T1000 (cell line): Measurements from ENCODE around the gene TRAF1.

Experiments
- DNase-seq: peaks from one replicate; lab custom pipeline; 2025; ENCODE audit warnings: mixed read lengths; lab: John Stamatoyannopoulos, UW

Gene TRAF1

DNA sequence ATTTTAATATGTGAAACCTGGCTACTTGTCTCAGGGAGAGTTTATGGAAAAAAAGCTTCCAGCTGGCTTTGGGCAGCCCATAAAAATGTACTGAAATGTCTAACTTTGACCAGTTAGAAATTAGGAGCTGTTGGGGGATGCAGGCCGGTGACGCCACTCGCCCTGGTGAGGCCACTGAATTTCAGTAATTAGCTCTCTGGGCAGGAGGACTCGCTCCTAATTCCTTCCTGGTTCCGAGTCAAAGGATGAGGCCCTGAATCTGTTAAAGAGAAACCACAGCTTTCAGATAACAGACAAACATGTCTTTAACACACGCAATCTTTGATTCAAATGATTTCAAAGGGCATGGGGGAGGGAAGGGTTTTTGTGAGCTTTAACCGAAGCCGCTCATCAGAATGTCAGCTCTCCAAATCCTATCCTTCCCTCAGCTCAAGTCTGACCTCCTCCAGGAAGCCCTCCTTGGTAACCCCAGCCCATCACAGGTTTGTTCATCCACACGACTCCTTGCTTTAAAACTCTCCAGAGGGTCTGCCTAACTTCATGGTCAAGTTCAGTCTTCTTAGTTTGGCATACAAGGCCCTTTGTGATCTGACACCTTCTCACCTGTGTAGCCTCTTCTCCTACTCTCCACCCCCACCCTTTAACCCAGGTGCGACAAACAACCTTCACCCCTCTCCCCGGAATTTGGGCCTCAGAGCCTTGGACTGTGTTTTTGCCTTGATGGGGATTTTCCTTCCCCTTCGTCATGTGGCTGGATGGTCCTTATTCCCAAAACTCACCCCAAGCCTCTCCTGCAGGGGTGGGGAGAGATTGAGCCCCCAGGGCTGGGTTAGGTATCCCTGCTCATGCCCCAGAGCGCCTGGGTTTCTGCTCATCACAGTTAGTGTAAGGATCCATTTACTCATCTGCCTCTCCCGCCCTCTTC is 36.0 kb downstream of the TRAF1 start:
- DNase-seq: no peak

DNA sequence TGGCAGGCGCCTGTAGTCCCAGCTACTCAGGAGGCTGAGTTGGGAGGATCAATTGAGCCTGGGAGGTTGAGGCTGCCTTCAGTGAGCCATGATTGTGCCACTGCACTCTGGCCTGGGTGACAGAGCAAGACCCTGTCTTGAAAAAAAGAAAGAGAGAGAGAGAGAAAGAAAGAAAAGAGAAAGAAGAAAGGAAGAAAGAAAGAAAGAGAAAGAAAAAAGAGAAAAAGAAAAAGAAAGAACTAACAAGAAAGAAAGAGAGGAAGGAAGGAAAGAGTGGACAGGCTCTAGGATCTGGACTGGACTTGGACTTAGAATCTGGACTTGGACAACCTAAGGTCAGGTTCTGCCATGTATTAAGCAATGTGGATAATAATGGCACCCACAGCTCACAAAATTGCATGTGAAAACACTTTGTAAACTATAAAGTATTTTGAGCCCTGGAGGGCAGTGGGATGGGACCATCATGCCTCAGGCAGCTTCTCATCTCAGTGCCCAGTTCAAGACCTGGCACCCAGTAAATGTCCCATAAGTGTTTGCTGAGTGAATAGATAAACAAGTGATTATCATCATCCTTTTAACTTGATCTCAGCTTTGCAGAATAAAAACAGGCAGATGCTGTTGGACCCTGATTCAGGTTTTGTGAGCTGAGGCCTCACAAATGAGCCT is 36.9 kb downstream of the TRAF1 start:
- DNase-seq: no peak

DNA sequence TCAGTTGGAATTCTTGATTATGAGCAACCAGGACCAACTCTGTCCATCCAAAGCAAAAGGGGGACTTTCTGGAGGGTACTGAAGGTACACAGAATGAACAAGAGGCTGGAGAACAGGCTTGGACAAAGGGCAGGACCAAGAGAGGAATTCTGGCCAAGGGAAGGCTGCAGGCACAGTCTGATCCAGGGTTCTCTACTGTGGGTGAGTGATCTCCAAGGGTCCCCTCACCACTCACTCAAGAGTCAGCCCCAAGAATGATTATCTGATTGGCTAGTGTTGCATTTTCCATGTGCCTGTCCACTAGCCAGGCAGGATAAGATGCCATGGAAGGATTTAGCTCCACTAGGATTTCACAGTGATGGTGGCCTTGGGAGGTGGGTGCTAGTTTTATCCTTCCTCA is 38.0 kb downstream of the TRAF1 start:
- no peak for DNase-seq

DNA sequence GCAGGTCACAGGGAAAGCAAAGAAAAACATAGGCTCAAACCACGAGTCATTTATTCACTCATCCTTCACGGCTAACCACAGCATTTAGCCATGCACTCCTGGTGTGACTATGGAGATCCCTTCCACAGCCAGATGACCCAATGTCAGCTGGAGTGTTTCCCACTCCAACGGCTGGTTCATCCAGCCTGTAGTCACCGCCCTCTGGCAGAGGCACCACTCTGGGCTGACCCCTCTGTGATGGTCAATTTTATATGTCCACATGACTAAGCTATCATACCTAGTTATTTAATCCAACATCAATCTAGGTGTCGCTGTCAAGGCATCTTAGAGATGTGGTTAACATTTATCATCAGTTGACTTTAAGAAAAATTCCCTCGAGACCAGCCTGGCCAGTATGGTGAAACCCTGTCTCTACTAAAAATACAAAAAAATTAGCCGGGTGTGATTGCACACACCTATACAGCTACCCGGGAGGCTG is 40.1 kb downstream of the TRAF1 start:
- DNase-seq: peak; percentile 54

DNA sequence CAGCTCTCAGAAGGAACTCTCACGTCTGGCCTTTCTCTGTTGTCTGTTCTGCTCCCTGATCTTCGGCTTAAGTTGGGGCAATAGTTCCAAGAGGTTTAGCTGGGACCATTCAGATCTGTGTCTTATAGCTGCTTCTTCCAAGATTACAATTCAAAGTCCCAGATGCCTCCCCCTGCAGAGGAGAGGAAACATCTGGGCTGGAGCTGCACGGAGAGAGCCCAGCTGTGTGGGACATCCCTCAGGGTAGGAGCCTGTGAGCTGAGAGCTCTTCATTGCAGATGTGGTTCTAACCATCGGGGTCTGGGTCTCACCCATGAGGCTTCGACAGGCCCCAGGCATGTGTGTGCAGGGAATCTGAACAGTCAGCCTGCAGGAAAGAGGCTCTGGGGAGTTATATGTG is 40.6 kb downstream of the TRAF1 start:
- DNase-seq: no peak

DNA sequence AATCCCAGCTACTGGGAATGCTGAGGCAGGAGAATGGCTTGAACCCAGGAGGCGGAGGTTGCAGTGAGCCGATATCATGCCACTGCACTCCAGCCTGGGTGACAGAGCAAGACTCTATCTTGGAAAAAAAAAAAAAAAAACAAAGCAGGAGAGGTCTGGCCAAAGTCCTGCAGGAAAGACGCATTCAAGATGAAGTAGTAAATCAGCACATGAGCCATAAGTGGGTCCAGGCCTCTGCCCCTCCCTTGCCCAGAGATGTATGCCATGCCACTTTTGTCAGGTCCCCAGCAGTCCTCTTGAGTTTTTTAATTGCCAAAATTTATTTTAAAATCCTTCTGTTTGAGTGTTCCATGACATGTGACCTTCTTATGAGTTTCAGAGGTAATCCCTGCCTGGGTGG is 41.1 kb downstream of the TRAF1 start:
- no peak for DNase-seq

DNA sequence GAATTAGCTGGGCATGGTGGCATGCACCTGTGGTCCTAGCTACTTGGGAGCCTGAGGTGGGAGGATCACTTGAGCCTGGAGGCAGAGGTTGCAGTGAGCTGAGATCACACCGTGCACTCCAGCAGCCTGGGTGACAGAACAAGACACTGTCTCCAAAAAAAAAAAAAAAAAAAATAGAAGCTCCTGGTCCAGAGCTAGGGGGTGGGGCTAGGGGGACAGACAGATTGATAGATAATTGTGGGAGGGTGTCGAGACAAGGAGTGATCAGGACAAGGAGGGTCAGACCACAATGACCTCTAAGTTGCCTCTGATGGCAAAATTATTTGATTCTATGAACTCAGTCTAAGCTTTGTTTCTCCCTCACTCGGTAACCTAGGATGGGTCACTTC is 43.0 kb downstream of the TRAF1 start:
- no peak for DNase-seq

DNA sequence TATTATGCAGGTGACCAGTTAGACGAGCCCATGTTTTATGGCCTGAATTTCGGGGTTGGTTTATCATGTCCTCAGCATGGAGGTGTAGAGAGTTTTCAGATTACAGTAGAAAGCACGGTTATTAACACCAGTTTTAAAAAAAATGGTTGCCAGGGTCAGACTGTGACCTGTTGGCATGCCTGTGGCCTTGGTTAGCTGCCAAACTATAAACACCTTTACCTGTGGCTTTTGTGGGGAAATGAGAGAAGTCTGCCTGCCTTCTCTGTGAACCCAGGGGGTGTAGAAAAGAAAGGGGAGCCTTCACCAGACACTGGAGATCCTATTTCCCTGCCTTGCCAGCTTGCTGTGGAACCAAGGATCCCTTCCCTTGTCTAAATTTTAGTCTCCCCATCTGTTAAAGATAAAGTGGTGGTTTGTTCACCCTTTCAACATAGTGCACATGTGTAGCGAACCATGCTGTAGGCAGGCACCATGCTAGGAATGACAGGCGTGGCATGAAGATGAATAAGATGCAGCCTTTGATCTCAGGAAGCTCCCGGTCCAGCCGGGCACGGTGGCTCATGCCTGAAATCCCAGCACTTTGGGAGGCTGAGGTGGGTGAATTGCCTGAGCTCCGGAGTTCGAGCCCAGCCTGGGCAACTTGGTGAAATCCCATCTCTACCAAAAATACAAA is 43.5 kb downstream of the TRAF1 start:
- no peak for DNase-seq

DNA sequence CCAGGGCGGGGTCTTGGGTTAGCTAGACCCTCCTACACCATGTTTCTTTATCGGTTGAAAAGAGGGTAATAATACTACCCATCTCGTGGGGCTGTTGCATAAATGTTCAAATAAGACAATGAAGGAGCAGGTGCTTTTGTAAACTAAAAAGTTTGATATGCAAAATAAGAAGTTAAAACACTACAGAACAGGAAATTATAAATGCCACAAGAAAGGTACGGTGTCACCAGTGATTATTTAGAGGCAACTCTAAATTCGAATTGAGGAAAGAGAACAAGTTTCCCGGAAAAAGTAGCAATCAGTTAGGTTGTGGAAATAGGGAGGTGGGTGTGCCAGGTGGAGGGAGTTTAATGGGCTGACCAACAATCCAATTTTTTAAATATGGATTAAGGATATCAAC is 47.1 kb downstream of the TRAF1 start:
- DNase-seq: no peak

DNA sequence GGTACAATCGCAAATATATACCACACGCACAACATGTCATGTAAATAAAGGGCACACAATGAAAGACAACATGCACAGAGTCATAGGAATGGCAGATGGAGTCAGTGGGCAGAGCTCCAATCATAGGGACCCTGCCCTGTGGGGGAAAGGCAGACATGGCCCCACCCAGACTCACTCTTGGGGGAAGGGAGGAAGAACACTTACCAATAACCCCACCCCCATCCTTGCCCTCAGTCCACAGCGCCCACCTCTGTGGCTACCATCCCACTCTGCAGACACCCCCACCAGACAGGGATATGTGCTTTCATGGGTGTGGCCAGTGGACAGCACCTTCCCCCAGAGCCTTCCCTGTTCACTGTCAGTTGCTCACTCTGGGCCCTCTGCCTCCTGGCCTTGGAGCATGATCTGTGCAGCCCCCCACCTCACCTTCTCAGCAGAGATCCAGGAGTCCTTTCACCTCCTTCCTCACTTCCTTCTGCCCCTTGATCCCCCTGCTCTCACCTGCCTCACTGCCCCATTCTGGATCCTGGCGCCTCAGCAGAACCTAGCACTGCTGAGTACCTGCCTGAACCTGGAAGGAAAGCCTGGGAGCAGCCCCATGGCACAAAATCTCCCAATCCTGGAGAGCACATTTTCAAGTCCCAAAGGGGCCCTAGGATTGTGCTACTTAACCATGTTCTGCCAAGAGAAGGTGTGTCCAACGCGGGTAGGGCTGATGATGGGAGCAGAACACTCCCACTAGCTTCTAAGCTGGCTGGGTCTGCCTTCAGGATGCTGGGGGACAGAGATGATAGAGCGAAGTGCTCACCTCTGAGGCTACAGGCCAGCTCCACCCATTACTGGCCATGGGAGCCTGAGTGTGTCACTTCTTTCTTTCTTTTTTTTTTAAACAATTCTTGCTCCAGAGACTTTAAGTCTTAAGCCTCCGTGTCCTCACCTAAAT is 48.1 kb downstream of the TRAF1 start:
- DNase-seq: no peak

DNA sequence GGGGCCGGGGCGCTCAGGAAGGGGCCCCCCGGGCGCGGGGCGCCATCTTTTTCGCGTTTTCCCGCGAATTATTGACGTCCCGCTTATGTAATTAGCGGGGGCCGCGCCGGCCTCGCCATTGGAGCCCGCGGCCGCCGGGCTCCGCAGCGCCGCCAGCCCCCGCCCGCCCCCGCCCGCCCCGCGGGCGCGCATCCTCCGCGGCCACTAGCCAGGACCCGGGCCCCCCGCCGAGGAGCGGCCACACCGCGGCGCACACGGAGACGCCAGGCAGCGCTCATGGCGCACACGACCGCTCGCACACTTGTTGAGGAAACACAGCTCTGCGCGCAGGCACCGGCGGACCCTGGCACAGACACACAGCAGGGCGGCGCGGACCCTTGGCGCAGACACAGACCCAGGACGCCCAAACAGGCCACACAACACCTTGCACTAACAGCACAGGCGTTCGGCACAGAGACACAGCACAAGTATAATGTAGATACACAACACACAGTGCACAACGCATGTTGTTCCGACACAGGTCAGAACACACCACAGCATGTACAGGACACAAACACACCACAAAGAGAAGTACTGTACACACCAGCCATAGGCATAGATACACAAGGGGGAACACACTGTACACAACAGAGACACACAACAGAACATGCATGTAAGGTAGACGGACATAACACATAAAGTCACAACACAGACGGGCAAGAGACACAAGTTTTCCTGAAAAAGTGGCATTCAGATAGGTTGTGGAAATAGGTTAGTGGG is 49.1 kb downstream of the TRAF1 start:
- DNase-seq: peak; percentile 34

DNA sequence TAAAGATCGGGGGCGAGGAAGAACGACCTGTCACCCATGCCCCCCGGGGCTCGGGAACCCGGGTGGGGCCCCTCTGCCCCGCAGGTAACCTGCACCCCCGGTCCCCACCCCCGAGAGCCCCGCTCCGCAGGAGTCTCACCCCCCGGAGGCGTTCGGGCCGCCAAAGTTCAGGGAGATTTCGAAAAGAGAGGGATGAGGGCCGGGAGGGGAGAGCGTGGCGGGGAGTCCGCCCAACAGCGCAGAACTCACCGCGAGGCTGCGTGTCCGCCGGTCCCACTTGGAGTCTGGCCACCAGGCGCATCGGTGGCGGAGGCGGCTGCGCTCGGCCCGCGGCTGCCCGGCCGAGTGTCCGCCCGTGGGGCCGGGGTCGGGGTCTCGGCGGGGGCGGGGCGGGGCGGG is 49.8 kb downstream of the TRAF1 start, which contains the start of gene PHF19:
TSS of gene PHF19 (minus strand) at position 347 of the 399 bp plus-strand sequence. CDS start 2,447 bp downstream, outside the sequence.
- no peak for DNase-seq

DNA sequence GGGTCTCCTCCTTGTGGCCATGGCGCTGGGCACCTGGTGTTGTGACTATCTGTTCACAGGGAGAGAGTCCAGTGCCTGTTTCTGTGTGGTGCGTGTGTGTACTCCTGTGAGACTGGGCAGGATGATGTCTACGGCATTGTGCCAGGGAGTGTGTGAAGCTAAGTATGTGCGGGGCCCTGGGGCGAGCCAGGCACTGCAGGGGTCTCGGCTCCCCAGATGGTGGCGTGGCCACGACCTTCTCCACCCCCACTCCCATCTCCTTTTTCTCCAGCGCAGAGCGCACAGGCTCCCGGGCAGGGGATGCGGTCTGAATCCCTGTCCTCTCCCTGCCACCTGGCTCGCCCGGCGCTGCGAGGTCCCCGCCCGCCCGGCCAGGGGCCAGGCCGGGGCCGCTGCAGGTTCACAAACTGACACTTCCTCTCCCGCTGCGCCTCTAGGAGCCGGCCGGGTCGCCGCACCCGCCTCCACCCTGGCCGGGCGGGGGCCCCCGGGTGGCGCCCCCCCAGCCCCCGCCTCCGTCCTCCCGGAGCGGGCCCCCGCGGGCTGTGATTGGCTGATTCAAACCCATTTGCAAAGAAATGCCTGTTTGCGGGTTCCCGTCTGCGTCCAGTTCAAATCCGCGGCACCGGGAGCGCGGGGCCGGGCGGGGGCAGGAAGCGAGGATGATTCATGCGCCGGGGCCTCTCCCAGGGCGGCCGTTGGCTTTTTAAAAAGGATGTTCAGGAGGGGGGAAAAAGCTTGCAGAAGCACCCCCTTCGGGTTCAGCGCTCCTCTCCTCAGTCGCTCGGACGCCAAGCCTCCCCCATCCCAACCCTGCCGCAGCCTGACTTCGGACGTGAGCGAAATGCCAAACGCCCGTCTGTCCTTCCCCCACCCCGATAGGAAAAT is 50.4 kb downstream of the TRAF1 start:
- DNase-seq: peak; percentile 83

DNA sequence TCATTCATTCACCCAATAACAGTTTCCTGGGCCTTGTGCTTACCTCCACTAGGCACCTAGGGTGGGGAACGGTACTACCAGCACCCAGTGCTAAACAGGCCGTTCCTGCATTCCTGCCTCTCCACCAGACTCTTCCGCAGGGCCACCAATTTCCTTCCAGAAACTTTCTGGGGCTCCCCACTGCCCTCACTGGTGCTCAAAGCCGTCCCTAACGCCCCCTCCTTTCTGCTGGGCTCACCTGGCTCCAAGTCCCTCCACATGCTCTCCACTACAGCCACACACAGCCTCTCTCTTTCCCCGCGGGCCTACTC is 51.0 kb downstream of the TRAF1 start:
- DNase-seq: no peak

DNA sequence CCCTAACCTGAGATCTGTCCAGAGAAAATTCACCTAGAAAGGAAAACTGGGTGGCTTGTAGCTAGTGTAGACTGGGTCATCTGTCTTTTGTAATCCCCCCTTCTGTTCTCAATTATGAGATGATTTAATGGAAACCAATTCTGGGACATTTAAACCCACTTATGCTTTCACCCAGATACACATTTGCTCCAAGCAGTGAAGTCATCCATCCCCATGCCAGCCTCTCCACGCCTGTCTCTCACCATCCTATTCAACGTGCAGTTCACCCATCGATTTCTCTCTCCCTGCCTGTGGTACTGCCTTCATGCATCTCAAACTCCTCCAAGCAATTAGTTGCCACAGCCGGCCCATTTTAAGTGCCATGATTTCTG is 51.4 kb downstream of the TRAF1 start:
- DNase-seq: no peak

DNA sequence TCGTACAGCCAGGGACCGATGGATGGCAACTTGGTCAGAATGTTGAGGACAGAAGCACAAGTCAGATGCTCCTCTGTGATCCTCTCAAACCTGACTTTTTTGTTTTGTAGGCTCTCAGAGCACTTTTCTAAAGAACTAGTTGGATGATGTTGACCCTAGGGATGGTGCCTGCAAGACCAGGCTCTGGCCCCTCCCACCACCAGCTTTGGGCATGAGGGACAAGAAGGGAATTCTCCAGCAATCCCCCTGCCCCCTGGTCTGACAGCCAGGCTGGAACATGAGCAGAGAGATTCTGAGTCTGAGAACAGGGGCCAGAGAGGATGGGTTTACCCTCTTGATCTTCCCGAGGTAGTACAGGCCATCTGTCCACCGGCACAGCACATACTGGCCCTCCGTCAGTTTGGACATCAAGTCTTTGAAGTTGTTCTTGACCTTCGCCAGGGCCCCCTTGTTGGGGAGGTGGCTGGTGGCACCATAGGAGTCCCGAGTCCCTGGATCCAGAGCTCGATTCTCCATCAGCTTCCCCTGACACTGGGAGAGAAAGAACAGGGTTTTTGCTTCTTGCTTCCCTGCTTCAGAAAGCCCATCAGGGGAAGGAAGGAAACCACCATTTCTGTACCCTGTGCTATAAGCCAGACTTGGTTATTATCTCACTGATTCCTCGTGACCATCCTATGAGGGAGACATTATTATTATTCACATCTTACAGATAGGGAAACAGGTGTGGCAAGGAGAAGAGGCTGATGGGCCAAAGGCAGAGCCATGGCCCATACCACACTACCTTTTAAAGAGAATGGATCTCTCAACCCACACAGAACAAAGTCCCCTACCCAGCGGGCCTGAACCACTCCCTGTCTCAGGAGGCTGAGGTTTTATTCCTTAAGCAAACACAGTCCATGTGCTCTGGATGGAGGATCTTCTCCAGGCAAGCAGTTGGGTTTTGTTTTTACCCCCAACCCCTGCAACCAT is 52.1 kb downstream of the TRAF1 start:
- no peak for DNase-seq

DNA sequence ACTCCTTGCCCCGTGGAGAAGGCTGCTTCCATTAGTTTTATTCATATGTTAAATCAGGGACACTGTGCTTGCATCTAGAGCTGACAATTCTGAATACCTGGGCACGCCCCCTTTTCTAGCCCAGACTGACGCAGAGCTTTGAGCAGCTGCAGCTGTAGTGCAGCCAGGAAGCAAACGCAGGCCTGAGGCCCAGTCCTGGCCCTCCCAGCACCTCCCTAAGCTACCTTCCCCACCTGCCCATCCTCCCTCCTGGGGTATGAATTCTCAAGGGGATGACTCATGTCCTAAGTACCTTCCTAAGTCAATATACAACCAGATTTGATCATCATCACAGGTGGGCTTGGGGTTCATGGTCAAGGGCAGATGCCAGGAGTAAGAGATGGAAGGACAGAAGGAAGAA is 53.1 kb downstream of the TRAF1 start:
- no peak for DNase-seq

DNA sequence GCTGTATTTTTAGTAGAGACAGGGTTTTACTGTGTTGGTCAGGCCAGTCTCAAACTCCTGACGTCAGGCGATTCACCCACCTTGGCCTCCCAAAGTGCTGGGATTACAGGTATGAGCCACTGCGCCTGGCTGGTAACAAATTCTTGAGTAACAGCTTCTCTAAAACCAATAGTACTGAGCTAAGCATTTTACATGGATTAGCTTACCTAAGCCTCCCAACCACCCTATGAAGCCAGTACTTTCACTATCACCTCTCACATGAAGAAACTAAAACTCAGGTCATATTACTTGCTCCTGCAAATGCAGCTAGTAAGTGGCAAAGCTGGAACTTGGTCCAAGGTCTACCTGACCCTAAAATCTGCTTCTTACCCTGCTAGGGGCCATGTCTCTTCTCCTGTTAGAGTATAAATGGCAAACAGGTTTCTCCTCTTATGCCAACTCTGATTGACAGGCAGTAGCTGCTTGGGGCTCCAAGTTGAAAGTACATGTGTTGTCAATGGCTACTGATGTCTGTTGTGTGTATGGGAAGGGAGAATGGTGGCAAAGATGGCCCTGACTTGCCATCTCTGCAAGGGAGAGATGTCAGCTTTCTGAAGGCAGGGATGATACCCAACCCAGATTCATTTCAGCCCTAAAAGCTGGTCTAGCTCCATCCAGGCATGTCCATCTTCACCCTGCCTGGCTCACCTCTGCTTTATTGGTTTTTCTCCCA is 53.6 kb downstream of the TRAF1 start:
- no peak for DNase-seq
